Gastroesophageal sphincter (tissue), 4 donors: ENCODE data around the gene CTCF. TPM values are rescaled to one million over a fixed set of nuclear protein-coding genes. Genes with fewer than 3 reads are reported as not detected.

Source experiments
- ATAC-seq: fragments of 150-250 bp; one replicate; pipeline ENCODE4 v1.9.1; 2016; ENCODE audit warnings: mild to moderate bottlenecking, moderate library complexity
- H3K27ac ChIP-seq, 4 donors: fragments of 200-600 bp; sonication (generic) in 3 of 4; 1 replicate in 3 of 4; 2 replicates in 1 of 4; pipeline ENCODE4 v1.5.1; 2016 to 2019
- H3K27me3 ChIP-seq: fragments of 200-600 bp; sonication (generic); one replicate; pipeline ENCODE4 v1.5.1; 2019
- H3K36me3 ChIP-seq, 2 donors: fragments of 200-600 bp; sonication (generic); one replicate each; pipeline ENCODE4 v1.5.1; 2019; ENCODE audit warnings: control low read depth in 1 of 2
- H3K4me1 ChIP-seq, 3 donors: fragments of 200-600 bp; sonication (generic); 1 replicate in 2 of 3; 2 replicates in 1 of 3; pipeline ENCODE4 v1.5.1; 2016 to 2019; ENCODE audit warnings: control low read depth in 2 of 3
- H3K4me3 ChIP-seq, 2 donors: fragments of 200-600 bp; sonication (generic); one replicate each; pipeline ENCODE4 v1.5.1; 2019; ENCODE audit warnings: mild to moderate bottlenecking in 1 of 2, moderate library complexity in 1 of 2
- H3K9me3 ChIP-seq, 3 donors: fragments of 200-600 bp; sonication (generic); one replicate each; pipeline ENCODE4 v1.5.1; 2017 to 2019; ENCODE audit warnings: control low read depth in 2 of 3
- EP300 ChIP-seq: sonication (generic); formaldehyde crosslinking; IDR thresholded peaks from one replicate; pipeline ENCODE4 v1.6.1; 2017; ENCODE audit warnings: antibody characterized with exemption, mild to moderate bottlenecking
- POLR2A ChIP-seq, 2 donors: fragments of 450-650 bp; IDR thresholded peaks; one replicate each; pipeline ENCODE4 v1.6.1; 2017; ENCODE audit warnings: antibody characterized with exemption in 2 of 2, mild to moderate bottlenecking in 2 of 2, moderate library complexity in 1 of 2
- POLR2AphosphoS5 ChIP-seq: sonication (generic); formaldehyde crosslinking; IDR thresholded peaks from one replicate; pipeline ENCODE4 v1.6.1; 2017; ENCODE audit warnings: antibody characterized with exemption
- WGBS, 2 donors: methylation state at CpG; one replicate each; pipeline ENCODE4 v1.1.5; 2018; ENCODE audit warnings: low coverage in 1 of 2; 5-methylcytosine and 5-hydroxymethylcytosine counted together
- total RNA-seq, 4 donors: library from RNA; depleted of rRNA; stranded (reverse); fragments of >200 nt; gene quantifications; one replicate each; pipeline ENCODE4 v1.1.0, GENCODE V29; 2016
- TF ChIP-seq, protein P1 (sequence below), 4 experiments: fragments of 200-600 bp in 2 of 4; fragments of 450-650 bp in 2 of 4; sonication (generic) in 1 of 4; IDR thresholded peaks; one replicate each; pipeline ENCODE4 v1.5.1; 2017 to 2019; ENCODE audit warnings: antibody characterized with exemption in 4 of 4, mild to moderate bottlenecking in 2 of 4, moderate library complexity in 2 of 4

Gene CTCF
- total RNA-seq, 4 donors from 2014 or later, result 26.4 to 44.8 (median 41.4) TPM

DNA sequence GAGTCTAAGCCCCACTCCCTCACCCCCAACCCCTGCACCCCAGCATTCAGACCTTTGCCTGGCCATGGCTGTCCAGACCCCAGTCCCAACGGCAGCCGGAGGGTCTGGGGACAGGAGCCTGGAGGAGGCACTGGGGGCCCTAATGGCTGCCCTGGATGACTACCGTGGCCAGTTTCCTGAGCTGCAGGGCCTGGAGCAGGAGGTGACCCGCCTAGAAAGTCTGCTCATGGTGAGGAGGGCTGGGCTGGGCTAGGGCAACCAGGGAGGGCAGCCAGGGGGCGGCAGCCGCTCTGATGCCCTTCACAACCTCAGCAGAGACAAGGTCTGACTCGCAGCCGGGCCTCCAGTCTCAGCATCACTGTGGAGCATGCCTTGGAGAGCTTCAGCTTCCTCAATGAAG is 19.3 kb upstream of the CTCF start:
- WGBS, 2 donors, result no CpG with 5 or more reads among the region's 8 CpGs
- peaks cover 0 to 91% of the 10 kb centered on the region in 2 donors for H3K36me3 ChIP-seq
- TF ChIP-seq EP300, result no peak
- no peak for TF ChIP-seq POLR2AphosphoS5
- no peak for TF ChIP-seq POLR2A (IDR thresholded peaks at IDR 0.05)
- TF ChIP-seq, protein P1, sequence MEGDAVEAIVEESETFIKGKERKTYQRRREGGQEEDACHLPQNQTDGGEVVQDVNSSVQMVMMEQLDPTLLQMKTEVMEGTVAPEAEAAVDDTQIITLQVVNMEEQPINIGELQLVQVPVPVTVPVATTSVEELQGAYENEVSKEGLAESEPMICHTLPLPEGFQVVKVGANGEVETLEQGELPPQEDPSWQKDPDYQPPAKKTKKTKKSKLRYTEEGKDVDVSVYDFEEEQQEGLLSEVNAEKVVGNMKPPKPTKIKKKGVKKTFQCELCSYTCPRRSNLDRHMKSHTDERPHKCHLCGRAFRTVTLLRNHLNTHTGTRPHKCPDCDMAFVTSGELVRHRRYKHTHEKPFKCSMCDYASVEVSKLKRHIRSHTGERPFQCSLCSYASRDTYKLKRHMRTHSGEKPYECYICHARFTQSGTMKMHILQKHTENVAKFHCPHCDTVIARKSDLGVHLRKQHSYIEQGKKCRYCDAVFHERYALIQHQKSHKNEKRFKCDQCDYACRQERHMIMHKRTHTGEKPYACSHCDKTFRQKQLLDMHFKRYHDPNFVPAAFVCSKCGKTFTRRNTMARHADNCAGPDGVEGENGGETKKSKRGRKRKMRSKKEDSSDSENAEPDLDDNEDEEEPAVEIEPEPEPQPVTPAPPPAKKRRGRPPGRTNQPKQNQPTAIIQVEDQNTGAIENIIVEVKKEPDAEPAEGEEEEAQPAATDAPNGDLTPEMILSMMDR (IDR thresholded peaks at IDR 0.05), result no peak
- H3K4me3 ChIP-seq, result no peak overlapping the region
- no peaks in the 10 kb centered on the region for H3K9me3 ChIP-seq
- peaks cover 0 to 94% (median 38%) of the 10 kb centered on the region in 3 donors for H3K4me1 ChIP-seq
- H3K27me3 ChIP-seq, result no peaks in the 10 kb centered on the region
- ATAC-seq, result no peak
- peak overlapping the region in 2 of 4 donors; percentile 18 to 35 for H3K27ac ChIP-seq

DNA sequence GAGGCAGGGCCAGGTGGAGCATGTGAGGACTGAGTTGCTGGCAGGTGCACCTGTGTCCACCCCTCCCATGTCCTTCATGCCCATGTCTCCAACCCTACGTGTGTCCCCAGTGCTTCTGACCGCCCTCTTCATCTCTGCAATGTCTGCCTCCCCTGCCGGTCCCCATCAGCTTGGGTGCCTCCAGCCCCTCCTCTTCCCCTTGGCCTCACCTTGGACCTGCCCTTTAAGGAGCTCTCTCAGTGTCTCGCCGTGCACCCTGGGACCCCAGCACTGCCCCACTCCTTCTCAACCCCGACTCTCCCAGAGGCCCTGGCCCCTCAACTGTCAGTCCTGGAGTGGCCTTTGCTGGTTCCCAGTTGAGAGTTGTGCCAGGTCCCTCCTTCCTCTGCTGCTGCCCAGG is 18.7 kb upstream of the CTCF start:
- H3K4me1 ChIP-seq, result peaks cover 0 to 94% (median 36%) of the 10 kb centered on the region in 3 donors
- ATAC-seq, result no peak
- no peaks in the 10 kb centered on the region for H3K27me3 ChIP-seq
- TF ChIP-seq, protein P1 (IDR thresholded peaks at IDR 0.05), result no peak
- no peak for TF ChIP-seq POLR2AphosphoS5
- TF ChIP-seq POLR2A (IDR thresholded peaks at IDR 0.05), result no peak
- no peak for TF ChIP-seq EP300
- H3K4me3 ChIP-seq, result no peak overlapping the region
- peak overlapping the region in 1 of 4 donors; percentile 18 for H3K27ac ChIP-seq
- no peaks in the 10 kb centered on the region for H3K9me3 ChIP-seq
- WGBS, 2 donors, result 36 to 68% methylated on average over 4 to 5 of the region's 6 CpGs
- peaks cover 0 to 97% of the 10 kb centered on the region in 2 donors for H3K36me3 ChIP-seq

DNA sequence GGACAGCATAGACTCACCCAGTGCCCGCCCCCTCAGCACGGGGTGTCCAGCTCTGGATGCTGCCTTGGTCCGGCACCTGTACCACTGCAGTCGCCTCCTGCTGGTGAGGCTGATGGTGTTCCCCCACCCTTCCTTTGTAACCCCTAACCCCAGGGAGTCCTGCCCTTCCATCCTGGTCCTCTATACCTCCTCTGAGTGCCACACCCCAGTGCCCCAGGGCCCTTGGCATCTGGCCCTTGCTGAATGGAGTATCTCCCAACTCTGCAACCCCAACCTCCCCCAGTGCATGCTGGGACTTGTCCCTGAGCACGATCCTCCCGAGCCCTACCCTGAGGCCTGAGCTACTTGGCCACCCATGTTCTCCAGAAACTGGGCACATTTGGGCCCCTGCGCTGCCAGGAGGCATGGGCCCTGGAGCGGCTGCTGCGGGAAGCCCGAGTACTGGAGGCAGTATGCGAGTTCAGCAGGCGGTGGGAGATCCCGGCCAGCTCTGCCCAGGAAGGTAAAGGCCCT is 17.9 kb upstream of the CTCF start:
- Histone ChIP-seq H3K4me1 (peaks cover 0 to 87% (median 28%) of the 10 kb centered on the region in 3 donors), H3K27me3 (no peaks in the 10 kb centered on the region), H3K4me3 (no peak overlapping the region), H3K27ac (peak overlapping the region in 1 of 4 donors; percentile 53), H3K36me3 (peaks cover 0 to 97% of the 10 kb centered on the region in 2 donors), H3K9me3 (no peaks in the 10 kb centered on the region)
- no peak for TF ChIP-seq POLR2AphosphoS5
- TF ChIP-seq, protein P1 (IDR thresholded peaks at IDR 0.05), result no peak
- TF ChIP-seq EP300, result no peak
- no peak for TF ChIP-seq POLR2A (IDR thresholded peaks at IDR 0.05)
- no CpG with 5 or more reads among the region's 13 CpGs for WGBS, 2 donors
- no peak for ATAC-seq

DNA sequence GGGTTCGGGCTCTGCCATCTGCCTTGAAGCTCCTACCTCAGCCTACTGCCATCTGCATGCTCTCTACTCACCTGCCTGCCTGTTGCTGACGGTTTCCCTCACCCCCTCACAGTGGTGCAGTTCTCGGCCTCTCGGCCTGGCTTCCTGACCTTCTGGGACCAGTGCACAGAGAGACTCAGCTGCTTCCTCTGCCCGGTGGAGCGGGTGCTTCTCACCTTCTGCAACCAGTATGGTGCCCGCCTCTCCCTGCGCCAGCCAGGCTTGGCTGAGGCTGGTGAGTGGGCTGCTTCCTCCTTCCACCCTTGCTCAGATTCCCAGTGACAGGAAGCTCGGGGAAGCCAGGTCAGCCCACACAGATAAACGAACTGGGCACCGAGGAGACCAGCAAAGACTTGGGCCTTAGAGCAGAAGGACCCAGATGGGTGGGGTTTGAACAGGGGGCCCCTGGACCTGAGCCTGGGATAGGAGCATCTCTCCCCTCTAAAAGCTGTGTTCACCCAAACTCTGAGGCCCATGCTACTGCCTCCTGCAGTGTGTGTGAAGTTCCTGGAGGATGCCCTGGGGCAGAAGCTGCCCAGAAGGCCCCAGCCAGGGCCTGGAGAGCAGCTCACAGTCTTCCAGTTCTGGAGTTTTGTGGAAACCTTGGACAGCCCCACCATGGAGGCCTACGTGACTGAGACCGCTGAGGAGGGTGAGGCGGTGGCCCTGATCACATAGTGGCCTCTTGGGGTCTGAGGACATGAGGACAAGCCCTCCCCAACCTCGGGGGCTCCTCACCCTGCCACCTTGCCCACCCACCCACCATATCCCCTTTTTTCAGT is 17.3 kb upstream of the CTCF start:
- Histone ChIP-seq H3K4me1 (peaks cover 0 to 84% (median 26%) of the 10 kb centered on the region in 3 donors), H3K4me3 (no peak overlapping the region), H3K9me3 (no peaks in the 10 kb centered on the region), H3K27me3 (no peaks in the 10 kb centered on the region), H3K27ac (peak overlapping the region in 3 of 4 donors; percentile 9 to 57 (median 53)), H3K36me3 (peaks cover 0 to 91% of the 10 kb centered on the region in 2 donors)
- TF ChIP-seq, protein P1 (IDR thresholded peaks at IDR 0.05), result no peak
- no peak for TF ChIP-seq POLR2A (IDR thresholded peaks at IDR 0.05)
- no peak for TF ChIP-seq POLR2AphosphoS5
- no peak for TF ChIP-seq EP300
- 73% methylated on average over 4 of the region's 15 CpGs; no CpG with 5 or more reads in 1 of the 2 donors for WGBS, 2 donors
- no peak for ATAC-seq
